GM12878 (cell line): ENCODE data around the gene CFAP58.

ENCODE experiments used
- GABPA ChIP-seq: IDR thresholded peaks from 2 replicates; pipeline ENCODE4 v1.6.1; 2014; ENCODE audit warnings: antibody characterized with exemption, low read depth, mild to moderate bottlenecking, inconsistent platforms
- POLR2A ChIP-seq: IDR thresholded peaks from 2 replicates; pipeline ENCODE4 v1.6.1; 2011; ENCODE audit warnings: low read depth, mild to moderate bottlenecking, low read length
- POLR2AphosphoS5 ChIP-seq: IDR thresholded peaks from 2 replicates; pipeline ENCODE4 v1.6.1; 2011; ENCODE audit warnings: mild to moderate bottlenecking, low read length, inconsistent platforms
- RCOR1 ChIP-seq: conservative IDR thresholded peaks from 2 replicates; pipeline ENCODE4 v1.6.1; 2012; ENCODE audit warnings: low read depth, low read length, improper control_type of control experiment
- SIN3A ChIP-seq: IDR thresholded peaks from 2 replicates; pipeline ENCODE4 v1.6.1; 2012; ENCODE audit warnings: low read depth, low read length, improper control_type of control experiment
- SREBF2 ChIP-seq: IDR thresholded peaks from 2 replicates; pipeline ENCODE4 v1.6.1; 2012; ENCODE audit warnings: mild to moderate bottlenecking, low read length
- SUZ12 ChIP-seq: fragments of 200-600 bp; sonication (generic); IDR thresholded peaks from one replicate; pipeline ENCODE4 v1.6.1; 2018; ENCODE audit warnings: antibody characterized with exemption, mild to moderate bottlenecking; ENCODE audit not compliant: unreplicated experiment
- TBL1XR1 ChIP-seq: IDR thresholded peaks from 2 replicates; pipeline ENCODE4 v1.6.1; 2012; ENCODE audit warnings: low read depth, low read length, improper control_type of control experiment
- TF ChIP-seq, protein P1 (sequence below): IDR thresholded peaks from 2 replicates; pipeline ENCODE4 v1.6.1; 2012; ENCODE audit warnings: mild to moderate bottlenecking, low read depth, low read length
- TF ChIP-seq, protein P2 (sequence below), 3 experiments: IDR thresholded peaks in 2 of 3; conservative IDR thresholded peaks in 1 of 3; 2 replicates each; pipeline ENCODE4 v1.5.1; 2011; ENCODE audit warnings: low read depth in 3 of 3, low read length in 3 of 3, mild to moderate bottlenecking in 3 of 3, control low read depth in 2 of 3, moderate library complexity in 2 of 3, inconsistent platforms in 1 of 3, mixed read lengths in 1 of 3; ENCODE audit not compliant: control insufficient read depth in 2 of 3, insufficient read depth in 1 of 3; ENCODE audit errors: extremely low read depth in 1 of 3

DNA sequence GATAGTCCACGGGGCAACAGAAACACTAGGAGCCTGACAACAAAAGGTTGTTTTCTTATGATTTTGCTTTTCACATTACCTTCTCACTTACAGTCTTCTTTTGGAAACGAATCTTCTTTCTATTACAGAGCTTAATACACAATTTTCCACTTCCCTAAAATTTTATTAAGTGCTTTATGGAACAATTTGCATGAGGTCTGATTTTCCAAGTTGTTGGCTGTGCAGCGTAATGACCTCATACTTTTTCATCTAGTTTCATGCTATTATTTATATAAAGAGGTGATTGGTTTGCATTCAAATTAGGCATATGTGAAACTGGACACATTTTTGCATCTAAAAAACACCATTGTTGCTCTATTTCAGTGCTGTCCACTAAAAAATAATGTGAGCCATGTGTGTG is 76.7 kb downstream of the CFAP58 start:
- no peak for TF ChIP-seq POLR2AphosphoS5
- TF ChIP-seq SUZ12, result no peak
- TF ChIP-seq, protein P1, sequence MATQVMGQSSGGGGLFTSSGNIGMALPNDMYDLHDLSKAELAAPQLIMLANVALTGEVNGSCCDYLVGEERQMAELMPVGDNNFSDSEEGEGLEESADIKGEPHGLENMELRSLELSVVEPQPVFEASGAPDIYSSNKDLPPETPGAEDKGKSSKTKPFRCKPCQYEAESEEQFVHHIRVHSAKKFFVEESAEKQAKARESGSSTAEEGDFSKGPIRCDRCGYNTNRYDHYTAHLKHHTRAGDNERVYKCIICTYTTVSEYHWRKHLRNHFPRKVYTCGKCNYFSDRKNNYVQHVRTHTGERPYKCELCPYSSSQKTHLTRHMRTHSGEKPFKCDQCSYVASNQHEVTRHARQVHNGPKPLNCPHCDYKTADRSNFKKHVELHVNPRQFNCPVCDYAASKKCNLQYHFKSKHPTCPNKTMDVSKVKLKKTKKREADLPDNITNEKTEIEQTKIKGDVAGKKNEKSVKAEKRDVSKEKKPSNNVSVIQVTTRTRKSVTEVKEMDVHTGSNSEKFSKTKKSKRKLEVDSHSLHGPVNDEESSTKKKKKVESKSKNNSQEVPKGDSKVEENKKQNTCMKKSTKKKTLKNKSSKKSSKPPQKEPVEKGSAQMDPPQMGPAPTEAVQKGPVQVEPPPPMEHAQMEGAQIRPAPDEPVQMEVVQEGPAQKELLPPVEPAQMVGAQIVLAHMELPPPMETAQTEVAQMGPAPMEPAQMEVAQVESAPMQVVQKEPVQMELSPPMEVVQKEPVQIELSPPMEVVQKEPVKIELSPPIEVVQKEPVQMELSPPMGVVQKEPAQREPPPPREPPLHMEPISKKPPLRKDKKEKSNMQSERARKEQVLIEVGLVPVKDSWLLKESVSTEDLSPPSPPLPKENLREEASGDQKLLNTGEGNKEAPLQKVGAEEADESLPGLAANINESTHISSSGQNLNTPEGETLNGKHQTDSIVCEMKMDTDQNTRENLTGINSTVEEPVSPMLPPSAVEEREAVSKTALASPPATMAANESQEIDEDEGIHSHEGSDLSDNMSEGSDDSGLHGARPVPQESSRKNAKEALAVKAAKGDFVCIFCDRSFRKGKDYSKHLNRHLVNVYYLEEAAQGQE, result no peak
- TF ChIP-seq, protein P2, sequence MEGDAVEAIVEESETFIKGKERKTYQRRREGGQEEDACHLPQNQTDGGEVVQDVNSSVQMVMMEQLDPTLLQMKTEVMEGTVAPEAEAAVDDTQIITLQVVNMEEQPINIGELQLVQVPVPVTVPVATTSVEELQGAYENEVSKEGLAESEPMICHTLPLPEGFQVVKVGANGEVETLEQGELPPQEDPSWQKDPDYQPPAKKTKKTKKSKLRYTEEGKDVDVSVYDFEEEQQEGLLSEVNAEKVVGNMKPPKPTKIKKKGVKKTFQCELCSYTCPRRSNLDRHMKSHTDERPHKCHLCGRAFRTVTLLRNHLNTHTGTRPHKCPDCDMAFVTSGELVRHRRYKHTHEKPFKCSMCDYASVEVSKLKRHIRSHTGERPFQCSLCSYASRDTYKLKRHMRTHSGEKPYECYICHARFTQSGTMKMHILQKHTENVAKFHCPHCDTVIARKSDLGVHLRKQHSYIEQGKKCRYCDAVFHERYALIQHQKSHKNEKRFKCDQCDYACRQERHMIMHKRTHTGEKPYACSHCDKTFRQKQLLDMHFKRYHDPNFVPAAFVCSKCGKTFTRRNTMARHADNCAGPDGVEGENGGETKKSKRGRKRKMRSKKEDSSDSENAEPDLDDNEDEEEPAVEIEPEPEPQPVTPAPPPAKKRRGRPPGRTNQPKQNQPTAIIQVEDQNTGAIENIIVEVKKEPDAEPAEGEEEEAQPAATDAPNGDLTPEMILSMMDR (IDR thresholded peaks at IDR 0.05 in 2 of 3, conservative IDR thresholded peaks at IDR 0.05 in 1 of 3; ENCODE audit: control insufficient read depth in 2 of 3, extremely low read depth in 1 of 3, insufficient read depth in 1 of 3, low read depth in 3 of 3, low read length in 3 of 3), result no peak
- TF ChIP-seq TBL1XR1, result no peak
- TF ChIP-seq POLR2A, result no peak
- TF ChIP-seq GABPA, result no peak
- no peak for TF ChIP-seq SREBF2
- TF ChIP-seq SIN3A, result no peak
- no peak for TF ChIP-seq RCOR1
